ENCODE measurements around the gene CCND1. TPM values are rescaled to one million over a fixed set of nuclear protein-coding genes. Genes with fewer than 3 reads are reported as not detected.

The CCND1 gene
- total and polyA plus RNA-seq, 3 donors from 2014 or later, result 8.8 to 16.4 (median 13.7) TPM

GRCh38 chr11:69642549-69642912, 1.6 kb downstream of the CCND1 start:
- Histone ChIP-seq H3K4me1 (peaks cover 29% of the 10 kb centered on the region), H3K27ac (peak overlapping the region; percentile 37 to 86), H3K36me3 (ENCODE audit: low read depth, missing control alignments) (no peaks in the 10 kb centered on the region), H3K9me3 (no peaks in the 10 kb centered on the region), H3K27me3 (no peaks in the 10 kb centered on the region), H3K4me3 (peak overlapping the region; percentile 60 to 73)
- 2% methylated on average over 11 to 24 of the region's 40 CpGs for WGBS, 2 donors
- intact Hi-C loops (cut with DNase I; ENCODE audit: low total_unique reads), result no loop called here
- TF ChIP-seq, protein P1, sequence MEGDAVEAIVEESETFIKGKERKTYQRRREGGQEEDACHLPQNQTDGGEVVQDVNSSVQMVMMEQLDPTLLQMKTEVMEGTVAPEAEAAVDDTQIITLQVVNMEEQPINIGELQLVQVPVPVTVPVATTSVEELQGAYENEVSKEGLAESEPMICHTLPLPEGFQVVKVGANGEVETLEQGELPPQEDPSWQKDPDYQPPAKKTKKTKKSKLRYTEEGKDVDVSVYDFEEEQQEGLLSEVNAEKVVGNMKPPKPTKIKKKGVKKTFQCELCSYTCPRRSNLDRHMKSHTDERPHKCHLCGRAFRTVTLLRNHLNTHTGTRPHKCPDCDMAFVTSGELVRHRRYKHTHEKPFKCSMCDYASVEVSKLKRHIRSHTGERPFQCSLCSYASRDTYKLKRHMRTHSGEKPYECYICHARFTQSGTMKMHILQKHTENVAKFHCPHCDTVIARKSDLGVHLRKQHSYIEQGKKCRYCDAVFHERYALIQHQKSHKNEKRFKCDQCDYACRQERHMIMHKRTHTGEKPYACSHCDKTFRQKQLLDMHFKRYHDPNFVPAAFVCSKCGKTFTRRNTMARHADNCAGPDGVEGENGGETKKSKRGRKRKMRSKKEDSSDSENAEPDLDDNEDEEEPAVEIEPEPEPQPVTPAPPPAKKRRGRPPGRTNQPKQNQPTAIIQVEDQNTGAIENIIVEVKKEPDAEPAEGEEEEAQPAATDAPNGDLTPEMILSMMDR (IDR thresholded peaks at IDR 0.05), result no peak
- TF ChIP-seq POLR2A (IDR thresholded peaks at IDR 0.05), result no peak
- DNase-seq, result no peak

GRCh38 chr11:69642913-69643632, 2.1 kb downstream of the CCND1 start:
- DNase-seq, result peak; percentile 81
- Histone ChIP-seq H3K4me1 (peaks cover 24% of the 10 kb centered on the region), H3K27me3 (no peaks in the 10 kb centered on the region), H3K36me3 (ENCODE audit: low read depth, missing control alignments) (no peaks in the 10 kb centered on the region), H3K9me3 (no peaks in the 10 kb centered on the region), H3K27ac (peak overlapping the region; percentile 37 to 86), H3K4me3 (peak overlapping the region; percentile 60 to 73)
- no peak for TF ChIP-seq POLR2A (IDR thresholded peaks at IDR 0.05)
- TF ChIP-seq, protein P1 (IDR thresholded peaks at IDR 0.05), result peak; percentile 80 to 92 (median 92)
- intact Hi-C loops (cut with DNase I; ENCODE audit: low total_unique reads), result no loop called here
- WGBS, 2 donors, result 0% methylated on average over 5 to 73 of the region's 81 CpGs

GRCh38 chr11:69643646-69644045, 2.7 kb downstream of the CCND1 start:
- Histone ChIP-seq H3K4me1 (peaks cover 24% of the 10 kb centered on the region), H3K9me3 (no peaks in the 10 kb centered on the region), H3K27ac (no peak overlapping the region), H3K36me3 (ENCODE audit: low read depth, missing control alignments) (no peaks in the 10 kb centered on the region), H3K27me3 (no peaks in the 10 kb centered on the region), H3K4me3 (peak overlapping the region; percentile 60 to 73)
- no peak for DNase-seq
- WGBS, 2 donors, result 20 to 33% methylated on average over 4 to 20 of the region's 27 CpGs
- intact Hi-C loops (cut with DNase I; ENCODE audit: low total_unique reads), result no loop called here
- no peak for TF ChIP-seq POLR2A (IDR thresholded peaks at IDR 0.05)
- TF ChIP-seq, protein P1 (IDR thresholded peaks at IDR 0.05), result peak in 1 of 3 experiments; percentile 13

GRCh38 chr11:69644071-69644961, 3.4 kb downstream of the CCND1 start:
- peak overlapping the region in 1 of 2 donors; percentile 73 for H3K4me3 ChIP-seq
- TF ChIP-seq POLR2A (IDR thresholded peaks at IDR 0.05), result no peak
- TF ChIP-seq, protein P1 (IDR thresholded peaks at IDR 0.05), result peak in 2 of 3 experiments; percentile 18 to 51

More at GRCh38 chr11:69644071-69644961, 3.4 kb downstream of the CCND1 start:
- peak; percentile 71 for DNase-seq
- no peaks in the 10 kb centered on the region for H3K27me3 ChIP-seq
- intact Hi-C loops (cut with DNase I; ENCODE audit: low total_unique reads), result no loop called here
- H3K27ac ChIP-seq, result peak overlapping the region in 1 of 2 donors; percentile 1
- H3K4me1 ChIP-seq, result peaks cover 21% of the 10 kb centered on the region
- no peaks in the 10 kb centered on the region for H3K9me3 ChIP-seq
- WGBS, 2 donors, result 32 to 47% methylated on average over 3 to 16 of the region's 24 CpGs
- no peaks in the 10 kb centered on the region for H3K36me3 ChIP-seq (ENCODE audit: low read depth, missing control alignments)
